NCI-H146 treated with DMSO at 0.1 percent for 48 hours (cell line): ENCODE measurements around the gene PPP2R2D.
"Not testable (repeated sequence)": the region's sequence is repeated elsewhere in the genome, so short reads cannot be mapped to it uniquely, and the experiment has no call there.

ENCODE experiments used
- DNase-seq: peaks from one replicate; lab custom pipeline; 2025; ENCODE audit not compliant: unreplicated experiment; lab: John Stamatoyannopoulos, UW

PPP2R2D gene

DNA sequence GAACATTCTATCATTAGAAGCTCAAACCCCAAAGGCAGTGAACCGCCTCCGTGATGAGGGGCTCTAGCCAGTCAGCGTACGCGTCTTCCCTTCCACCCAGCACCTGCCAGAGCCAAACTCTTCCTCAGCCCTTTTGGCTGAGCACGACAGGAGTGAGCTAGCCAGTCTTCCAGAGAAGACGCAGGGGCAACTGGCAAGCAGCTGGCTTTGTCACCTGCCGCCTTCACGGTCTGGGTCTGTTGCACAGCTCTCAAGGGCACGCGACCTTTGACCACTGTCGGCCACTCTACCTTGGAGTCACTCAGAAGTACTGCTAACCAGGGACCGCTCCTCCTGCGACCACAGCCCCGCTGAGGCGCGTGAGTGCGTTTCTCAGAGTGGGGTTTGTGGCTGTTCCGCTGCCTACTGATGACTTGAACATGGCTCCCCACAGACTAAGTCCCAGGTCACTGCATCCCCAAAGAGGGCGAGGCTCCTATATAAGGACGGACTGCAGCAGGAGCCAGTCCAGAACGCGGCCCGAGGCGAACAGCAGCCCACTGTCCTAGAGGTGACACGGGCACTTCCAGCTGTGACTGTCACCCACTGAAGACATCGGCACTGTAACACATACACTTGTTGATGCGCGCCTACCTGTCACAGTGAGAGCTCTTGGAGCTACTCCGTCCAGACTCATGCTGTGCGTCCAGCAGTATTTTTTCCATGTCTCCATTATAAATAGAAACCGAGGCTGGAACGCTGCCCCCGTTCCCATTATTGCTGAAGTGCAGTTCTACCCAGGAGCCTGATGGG is 72.5 kb downstream of the PPP2R2D start:
- DNase-seq = no peak

DNA sequence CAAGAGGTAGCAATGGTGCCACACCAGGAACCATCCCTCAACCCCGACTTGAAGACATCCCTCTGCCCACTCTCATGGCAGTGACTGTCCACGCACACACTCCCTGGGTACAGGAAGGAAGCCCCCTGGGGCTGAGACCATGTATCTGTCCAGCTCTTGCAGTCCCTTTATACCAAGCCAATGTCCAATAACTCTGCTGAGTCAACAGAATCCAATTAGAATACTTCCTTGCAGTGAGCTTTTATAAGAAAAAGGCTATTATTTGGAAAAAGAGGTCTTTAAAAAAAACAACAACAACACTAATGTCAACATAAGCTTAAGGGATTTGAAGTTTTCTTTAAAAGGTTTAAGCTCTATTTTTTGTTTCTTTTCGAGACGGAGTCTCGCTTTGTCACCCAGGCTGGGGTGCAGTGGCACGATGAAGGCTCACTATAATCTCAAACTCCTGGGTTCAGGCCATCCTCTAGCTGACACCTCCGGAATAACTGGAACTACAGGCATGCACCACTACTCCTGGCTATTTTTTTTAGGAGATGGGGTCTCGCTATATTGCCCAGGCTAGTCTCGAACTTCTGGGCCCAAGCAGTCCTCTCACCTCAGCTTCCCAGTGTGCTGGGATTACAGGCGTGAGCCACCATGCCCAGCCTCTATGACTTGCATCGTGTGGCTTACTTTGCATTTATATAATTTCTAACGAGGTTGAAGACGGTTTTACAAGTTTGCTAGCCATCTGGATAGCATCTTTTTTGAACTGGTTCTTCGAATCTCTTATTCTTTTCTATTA is 73.4 kb downstream of the PPP2R2D start:
- no peak for DNase-seq

DNA sequence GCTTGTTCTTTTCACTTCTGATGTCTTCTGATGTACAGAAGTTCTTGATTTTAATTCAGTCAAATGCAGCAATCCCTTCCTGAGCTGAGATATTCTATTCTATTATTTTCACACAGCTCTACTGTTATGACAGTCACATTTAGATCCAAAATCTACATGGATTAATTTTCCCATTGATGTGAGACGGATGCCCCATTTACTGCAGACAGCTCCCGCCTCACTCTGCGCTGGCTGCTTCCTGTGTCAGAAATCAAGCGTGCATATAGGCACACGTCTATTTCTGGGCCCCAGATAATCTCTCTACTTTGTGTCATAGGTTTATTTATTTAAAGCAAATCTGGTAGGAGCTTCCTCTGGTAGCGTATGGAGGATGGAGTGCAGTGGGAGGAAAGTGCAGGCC is 74.2 kb downstream of the PPP2R2D start:
- no peak for DNase-seq

DNA sequence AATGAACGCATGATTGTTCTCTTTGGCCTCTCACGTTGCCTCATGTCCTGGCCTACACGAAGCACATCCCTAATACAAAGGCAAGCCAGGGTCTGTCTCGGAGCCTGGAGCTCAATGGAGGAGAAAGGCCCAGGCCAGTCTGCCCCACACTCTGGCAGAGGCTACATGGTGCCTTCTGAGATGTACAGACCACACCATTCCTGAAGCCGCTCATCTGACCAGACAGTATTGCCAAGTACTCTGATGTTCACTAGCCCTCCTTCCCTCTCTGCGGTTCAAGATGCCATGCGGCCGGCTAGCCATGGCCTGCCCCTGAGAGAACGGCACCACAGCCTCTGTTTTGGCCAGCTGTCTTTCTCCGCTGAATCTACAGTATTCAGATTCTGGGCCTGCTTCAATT is 75.0 kb downstream of the PPP2R2D start:
- DNase-seq = no peak

DNA sequence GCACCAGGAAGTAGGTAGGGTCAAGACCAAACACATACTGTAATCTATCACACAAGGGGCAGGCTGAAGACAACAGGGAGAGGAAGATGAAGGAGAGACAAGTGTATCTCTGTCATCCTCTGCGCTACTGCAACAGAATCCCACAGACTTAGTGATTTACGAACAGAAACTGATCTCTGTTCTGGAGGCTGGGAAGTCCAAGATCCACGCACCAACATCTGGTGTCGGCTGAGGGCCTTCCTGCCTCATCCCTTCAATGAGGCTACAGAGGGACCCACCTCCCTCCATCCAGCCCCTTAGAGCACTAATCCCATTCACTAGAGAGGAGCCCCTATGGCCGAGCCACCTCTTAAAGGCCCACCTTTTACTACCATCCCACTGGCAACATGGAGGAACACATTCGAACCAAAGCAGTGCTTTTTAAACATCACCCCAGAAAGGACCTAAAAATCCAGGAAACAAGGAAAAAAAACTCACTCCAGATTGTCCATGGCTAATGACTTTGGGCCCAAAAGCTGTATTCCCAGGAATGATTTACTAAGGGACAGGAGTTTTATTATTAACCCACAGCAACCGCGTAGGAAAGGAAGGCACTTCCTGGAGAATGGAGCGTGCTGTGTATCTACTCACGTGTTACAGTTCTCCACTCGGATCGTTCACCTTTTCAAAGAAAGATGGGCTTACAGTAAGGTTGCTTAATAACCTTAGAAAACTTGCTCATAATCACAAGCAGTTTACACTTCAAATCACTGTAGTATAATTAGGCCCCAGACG is 76.7 kb downstream of the PPP2R2D start:
- no peak for DNase-seq

DNA sequence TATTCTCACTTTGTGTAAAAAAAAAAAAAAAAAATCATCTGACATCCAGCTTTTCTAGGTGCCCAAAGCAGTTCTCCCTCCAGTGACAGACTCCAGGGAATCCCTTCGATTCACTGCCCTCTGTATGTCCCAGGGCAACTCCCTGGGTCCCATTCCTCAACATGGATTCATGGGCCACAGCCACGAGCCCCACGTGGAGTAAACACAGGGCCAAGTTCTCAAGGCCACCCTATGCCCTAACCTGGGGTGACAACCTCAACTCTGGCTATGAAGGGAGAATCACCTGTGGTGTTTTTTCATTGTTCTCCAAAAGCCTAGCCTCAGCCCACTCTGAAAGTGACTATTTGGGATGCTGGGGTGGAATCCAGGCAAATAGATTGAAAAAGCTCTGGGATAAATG is 77.6 kb downstream of the PPP2R2D start:
- DNase-seq = no peak

DNA sequence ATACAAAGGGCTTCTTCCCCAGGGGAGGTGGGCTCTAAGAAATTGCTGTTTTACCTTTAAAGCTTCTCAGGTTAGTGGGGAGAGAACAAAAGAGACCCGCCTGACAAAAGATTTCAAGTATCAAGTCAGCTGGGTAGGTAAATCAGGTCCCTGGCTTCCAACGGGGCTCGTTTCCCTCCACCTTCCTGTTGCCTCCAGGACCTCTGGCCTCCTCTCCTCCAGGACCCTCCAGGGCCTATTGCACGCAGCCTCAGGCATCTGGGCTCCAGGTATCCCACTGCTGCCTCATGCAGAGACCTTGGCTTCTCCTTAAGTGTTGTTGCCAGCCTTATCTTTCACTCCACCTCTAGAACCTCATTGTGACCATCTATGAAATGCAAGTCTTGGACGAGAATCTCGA is 78.0 kb downstream of the PPP2R2D start:
- no peak for DNase-seq

GRCh38 chr10:131979336-131979735 is 78.5 kb downstream of the PPP2R2D start:
- no peak for DNase-seq

DNA sequence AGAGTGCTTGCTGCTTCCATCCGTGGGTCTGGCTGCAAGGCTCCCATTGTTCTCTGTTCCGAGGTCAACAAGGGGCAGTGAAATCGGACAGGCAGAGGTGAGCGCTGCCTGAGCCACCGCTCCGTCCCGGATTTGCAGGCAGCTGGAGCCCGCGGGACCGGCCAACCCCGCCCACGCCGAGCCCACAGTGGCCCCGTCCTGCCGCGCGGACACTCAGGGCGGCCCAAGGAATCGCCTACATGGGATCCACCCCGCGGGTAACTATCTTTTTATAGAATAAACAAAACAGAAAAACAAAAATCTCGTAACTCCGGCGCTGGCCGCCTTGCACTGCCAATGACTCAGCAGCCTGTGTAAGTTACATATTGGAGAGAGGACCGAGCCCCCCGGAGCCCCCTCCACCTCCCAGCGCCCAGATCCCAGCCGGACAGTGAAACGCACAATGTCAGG is 79.0 kb downstream of the PPP2R2D start:
- no peak for DNase-seq

GRCh38 chr10:131980321-131980720 is 79.5 kb downstream of the PPP2R2D start:
- no peak for DNase-seq

- DNase-seq = peak; percentile 23
These were observed 80.1 kb downstream of the PPP2R2D start for GRCh38 chr10:131980761-131981428.

GRCh38 chr10:131981429-131982184 is 80.8 kb downstream of the PPP2R2D start, which contains the start of gene BNIP3:
BNIP3 (minus strand) TSS chr10:131981923; CDS start chr10:131981806, 117 bp downstream.
- DNase-seq = peak; percentile 78

GRCh38 chr10:131982185-131982756 is 81.5 kb downstream of the PPP2R2D start:
- DNase-seq = no peak

GRCh38 chr10:131982796-131983195 is 82.0 kb downstream of the PPP2R2D start:
- DNase-seq = no peak

DNA sequence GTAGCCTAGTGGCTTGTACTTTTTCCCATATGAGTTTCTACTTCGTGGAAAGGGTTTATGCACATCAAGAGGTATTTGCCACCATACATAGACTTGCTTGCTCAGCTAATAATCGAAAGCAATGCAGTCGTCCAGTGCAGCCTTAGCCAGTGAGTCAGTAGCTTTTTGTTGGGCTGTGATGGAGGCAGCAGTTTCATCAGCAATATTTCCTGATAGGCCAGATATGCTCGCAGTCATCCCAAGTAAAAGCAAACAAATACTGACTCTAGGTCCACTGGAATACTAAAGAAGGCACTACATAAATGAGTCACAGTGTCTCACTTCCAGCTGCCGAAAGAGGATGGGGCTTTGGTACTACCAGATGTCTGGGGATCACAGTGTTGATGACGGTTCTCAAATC is 83.0 kb downstream of the PPP2R2D start:
- DNase-seq = no peak

GRCh38 chr10:131986851-131987250 is 86.0 kb downstream of the PPP2R2D start:
- DNase-seq = not testable (repeated sequence)

DNA sequence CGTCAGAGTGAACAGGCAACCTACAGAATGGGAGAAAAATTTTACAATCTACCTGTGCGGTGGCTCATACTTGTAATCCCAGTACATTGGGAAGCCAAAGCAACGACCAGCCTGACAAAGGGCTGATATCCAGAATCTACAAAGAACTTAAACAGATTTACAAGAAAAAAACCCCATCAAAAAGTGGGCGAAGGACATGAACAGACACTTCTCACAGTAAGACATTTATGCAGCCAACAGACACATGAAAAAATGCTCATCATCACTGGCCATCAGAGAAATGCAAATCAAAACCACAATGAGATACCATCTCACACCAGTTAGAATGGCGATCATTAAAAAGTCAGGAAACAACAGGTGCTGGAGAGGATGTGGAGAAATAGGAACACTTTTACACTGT is 86.5 kb downstream of the PPP2R2D start:
- not testable (repeated sequence) for DNase-seq

DNA sequence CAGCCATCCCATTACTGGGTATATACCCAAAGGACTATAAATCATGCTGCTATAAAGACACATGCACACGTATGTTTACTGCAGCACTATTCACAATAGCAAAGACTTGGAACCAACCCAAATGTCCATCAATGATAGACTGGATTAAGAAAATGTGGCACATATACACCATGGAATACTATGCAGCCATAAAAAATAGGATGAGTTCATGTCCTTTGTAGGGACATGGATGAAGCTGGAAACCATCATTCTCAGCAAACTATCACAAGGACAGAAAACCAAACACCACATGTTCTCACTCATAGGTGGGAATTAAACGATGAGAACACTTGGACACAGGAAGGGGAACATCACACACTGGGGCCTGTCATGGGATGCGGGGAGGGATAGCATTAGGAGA is 87.0 kb downstream of the PPP2R2D start:
- not testable (repeated sequence) for DNase-seq

DNA sequence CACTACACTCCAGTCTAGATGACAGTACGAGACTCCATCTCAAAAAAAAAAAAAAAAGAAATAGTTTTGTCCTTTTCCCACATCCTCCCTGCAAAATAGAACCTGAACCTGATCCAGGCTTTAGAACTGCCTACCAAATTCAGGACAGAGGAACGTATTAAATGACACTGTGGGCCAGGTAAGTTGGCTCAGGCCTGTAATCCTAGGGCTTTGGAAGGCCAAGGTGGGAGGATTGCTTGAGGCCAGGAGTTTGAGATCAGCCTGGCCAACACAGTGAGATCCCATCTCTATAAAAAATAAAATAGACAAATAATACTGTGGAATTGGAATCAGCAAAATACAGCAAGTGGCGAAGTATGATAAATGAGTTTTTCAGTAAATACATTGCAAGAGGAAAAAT is 90.9 kb downstream of the PPP2R2D start:
- DNase-seq = no peak

GRCh38 chr10:131993275-131993674 is 92.5 kb downstream of the PPP2R2D start:
- DNase-seq = no peak
